H9 (cell line): ENCODE data around the gene IGFL1. TPM values are rescaled to one million over a fixed set of nuclear protein-coding genes. Genes with fewer than 3 reads are reported as not detected.

Experiments used
- DNase-seq: peaks from one replicate; pipeline ENCODE4 v3.0.0-alpha.2; 2017
- H2AFZ ChIP-seq: one replicate; pipeline ENCODE4 v1.6.1; 2013; ENCODE audit warnings: mild to moderate bottlenecking, low read length, control low read depth, moderate library complexity
- H2AK5ac ChIP-seq: 2 replicates; pipeline ENCODE4 v1.6.1; 2013; ENCODE audit warnings: low read length, control low read depth, mixed read lengths; ENCODE audit not compliant: insufficient read length
- H2BK120ac ChIP-seq: one replicate; pipeline ENCODE4 v1.6.1; 2013; ENCODE audit warnings: low read depth, mild to moderate bottlenecking, low read length, control low read depth, inconsistent platforms; ENCODE audit not compliant: poor library complexity, severe bottlenecking
- H2BK12ac ChIP-seq: 2 replicates; pipeline ENCODE4 v1.6.1; 2013; ENCODE audit warnings: low read length, control low read depth, mixed read lengths, low read depth; ENCODE audit not compliant: insufficient read length
- H2BK15ac ChIP-seq: 2 replicates; pipeline ENCODE4 v1.6.1; 2013; ENCODE audit warnings: low read depth, low read length, control low read depth
- H2BK20ac ChIP-seq: one replicate; pipeline ENCODE4 v1.6.1; 2013; ENCODE audit warnings: low read depth, mild to moderate bottlenecking, low read length, control low read depth, inconsistent platforms; ENCODE audit not compliant: poor library complexity, severe bottlenecking
- H2BK5ac ChIP-seq: 2 replicates; pipeline ENCODE4 v1.6.1; 2013; ENCODE audit warnings: low read length, control low read depth, mixed read lengths; ENCODE audit not compliant: insufficient read length
- H3K14ac ChIP-seq: 2 replicates; pipeline ENCODE4 v1.6.1; 2013; ENCODE audit warnings: low read length, control low read depth; ENCODE audit not compliant: insufficient read depth
- H3K18ac ChIP-seq: 2 replicates; pipeline ENCODE4 v1.6.1; 2013; ENCODE audit warnings: low read depth, mild to moderate bottlenecking, mixed read lengths, low read length, control low read depth; ENCODE audit not compliant: insufficient read length
- H3K23ac ChIP-seq: 2 replicates; pipeline ENCODE4 v1.6.1; 2013; ENCODE audit warnings: low read length, control low read depth, mixed read lengths, low read depth; ENCODE audit not compliant: insufficient read length
- H3K23me2 ChIP-seq: 2 replicates; pipeline ENCODE4 v1.6.1; 2013; ENCODE audit warnings: low read depth, mild to moderate bottlenecking, mixed read lengths, low read length, control low read depth; ENCODE audit not compliant: insufficient read length, poor library complexity, severe bottlenecking
- H3K27ac ChIP-seq: 2 replicates; pipeline ENCODE4 v1.5.1; 2013; ENCODE audit warnings: low read length, control low read depth, mixed read lengths, low read depth; ENCODE audit not compliant: insufficient read length
- H3K27me3 ChIP-seq: 2 replicates; pipeline ENCODE4 v1.6.1; 2013; ENCODE audit warnings: low read length, control low read depth, inconsistent platforms; ENCODE audit not compliant: insufficient read depth
- H3K4ac ChIP-seq: 2 replicates; pipeline ENCODE4 v1.6.1; 2013; ENCODE audit warnings: low read depth, mild to moderate bottlenecking, control low read depth, inconsistent platforms, low read length, moderate library complexity
- H3K4me1 ChIP-seq: 2 replicates; pipeline ENCODE4 v1.6.1; 2013; ENCODE audit warnings: low read length, control low read depth, inconsistent platforms; ENCODE audit not compliant: insufficient read depth
- H3K4me2 ChIP-seq: 2 replicates; pipeline ENCODE4 v1.6.1; 2013; ENCODE audit warnings: low read length, control low read depth, mixed read lengths; ENCODE audit not compliant: insufficient read length, insufficient read depth
- H3K56ac ChIP-seq: 2 replicates; pipeline ENCODE4 v1.6.1; 2013; ENCODE audit warnings: low read depth, mild to moderate bottlenecking, mixed read lengths, low read length, control low read depth; ENCODE audit not compliant: insufficient read length
- H3K79me1 ChIP-seq: 2 replicates; pipeline ENCODE4 v1.6.1; 2013; ENCODE audit warnings: low read depth, mild to moderate bottlenecking, moderate library complexity, low read length, control low read depth, inconsistent platforms; ENCODE audit not compliant: insufficient read depth, poor library complexity, severe bottlenecking
- H3K79me2 ChIP-seq: 2 replicates; pipeline ENCODE4 v1.6.1; 2013; ENCODE audit warnings: low read length, control low read depth, inconsistent platforms; ENCODE audit not compliant: insufficient read depth
- H3K9ac ChIP-seq: 2 replicates; pipeline ENCODE4 v1.6.1; 2013; ENCODE audit warnings: low read length, control low read depth, mixed read lengths; ENCODE audit not compliant: insufficient read length; ENCODE audit errors: extremely low read depth
- H3K9me3 ChIP-seq: one replicate; pipeline ENCODE4 v1.6.1; 2013; ENCODE audit warnings: low read depth, low read length, inconsistent platforms; ENCODE audit not compliant: control insufficient read depth
- H3T11ph ChIP-seq: one replicate; pipeline ENCODE4 v1.6.1; 2013; ENCODE audit warnings: mild to moderate bottlenecking, low read length, control low read depth, inconsistent platforms
- H4K20me1 ChIP-seq: one replicate; pipeline ENCODE4 v1.6.1; 2013; ENCODE audit not compliant: control insufficient read depth, insufficient read length, insufficient read depth
- H4K5ac ChIP-seq: 2 replicates; pipeline ENCODE4 v1.6.1; 2013; ENCODE audit warnings: low read depth, mild to moderate bottlenecking, mixed read lengths, low read length, control low read depth; ENCODE audit not compliant: insufficient read length
- H4K8ac ChIP-seq: replicated peaks from 2 replicates; pipeline ENCODE4 v1.6.1; 2013; ENCODE audit warnings: low read length, control low read depth, mixed read lengths, low read depth; ENCODE audit not compliant: insufficient read length
- H4K91ac ChIP-seq: 2 replicates; pipeline ENCODE4 v1.6.1; 2013; ENCODE audit warnings: low read depth, mild to moderate bottlenecking, moderate library complexity, mixed read lengths, low read length, control low read depth; ENCODE audit not compliant: insufficient read length
- H3K27ac Mint-ChIP-seq, 3 experiments: 2 replicates in 2 of 3; 3 replicates in 1 of 3; pipeline ENCODE4 v1.8.0; 2020 to 2021; ENCODE audit warnings: mixed read lengths in 3 of 3, mild to moderate bottlenecking in 1 of 3, moderate library complexity in 1 of 3
- H3K27me3 Mint-ChIP-seq: 2 replicates; pipeline ENCODE4 v1.8.0; 2021; ENCODE audit warnings: low read depth, mild to moderate bottlenecking, moderate library complexity, mixed read lengths
- H3K36me3 Mint-ChIP-seq, 3 experiments: 2 replicates in 2 of 3; 3 replicates in 1 of 3; pipeline ENCODE4 v1.8.0; 2020 to 2021; ENCODE audit warnings: low read depth in 3 of 3, mixed read lengths in 3 of 3; ENCODE audit not compliant: insufficient read depth in 1 of 3
- H3K4me1 Mint-ChIP-seq, 2 experiments: 2 replicates each; pipeline ENCODE4 v1.8.0; 2020; ENCODE audit warnings: mixed read lengths in 2 of 2
- H3K4me3 Mint-ChIP-seq, 2 experiments: 2 replicates in 1 of 2; 3 replicates in 1 of 2; pipeline ENCODE4 v1.8.0; 2020 to 2021; ENCODE audit warnings: mild to moderate bottlenecking in 2 of 2, mixed read lengths in 2 of 2, moderate library complexity in 1 of 2
- H3K9me3 Mint-ChIP-seq, 2 experiments: 2 replicates in 1 of 2; 3 replicates in 1 of 2; pipeline ENCODE4 v1.8.0; 2020; ENCODE audit warnings: mild to moderate bottlenecking in 2 of 2, mixed read lengths in 2 of 2, moderate library complexity in 1 of 2
- CTCF ChIP-seq: fragments of 200-600 bp; sonication (generic); conservative IDR thresholded peaks from 3 replicates; pipeline ENCODE4 v1.8.0; 2021; ENCODE audit warnings: antibody characterized with exemption, mild to moderate bottlenecking
- WGBS: extraction: QIAGEN DNeasy Blood & Tissue Kit; methylation state at CpG from one replicate; pipeline ENCODE4 v1.1.7; 2013; ENCODE audit warnings: missing lambda C conversion rate, low lambda C conversion rate, mixed read lengths; ENCODE audit not compliant: insufficient read length; ENCODE audit errors: extremely low coverage; 5-methylcytosine and 5-hydroxymethylcytosine counted together
- total RNA-seq: library from RNA; stranded (reverse); gene quantifications from 2 replicates; pipeline ENCODE4 v1.2.1, GENCODE V29; 2021

IGFL1 gene
- total RNA-seq, 1 experiment from 2014 or later: not detected

GRCh38 chr19:46202872-46203860, 26.4 kb upstream of the IGFL1 start:
- no peak overlapping the region for H3K27ac ChIP-seq
- no peak for TF ChIP-seq CTCF
- H3K4me2 ChIP-seq: no peak overlapping the region
- Mint-ChIP-seq H3K27ac (no peak overlapping the region), H3K4me1 (peaks cover 0 to 2% of the 10 kb centered on the region in 2 experiments; a peak in 1 of 4 replicates), H3K9me3 (peaks cover 14 to 23% of the 10 kb centered on the region in 2 experiments), H3K27me3 (peaks cover 22% of the 10 kb centered on the region), H3K4me3 (no peak overlapping the region), H3K36me3 (peaks cover 0 to 9% (median 0%) of the 10 kb centered on the region in 3 experiments; a peak in 5 of 7 replicates)
- H3K9me3 ChIP-seq: peaks cover 5% of the 10 kb centered on the region
- no peak overlapping the region for H2BK12ac ChIP-seq
- no peaks in the 10 kb centered on the region for H4K20me1 ChIP-seq
- no peaks in the 10 kb centered on the region for H3K4me1 ChIP-seq
- no peak overlapping the region for H2AK5ac ChIP-seq
- H3K18ac ChIP-seq: no peak overlapping the region
- H2BK20ac ChIP-seq: no peak overlapping the region
- WGBS: no CpG with 5 or more reads among the region's 8 CpGs
- no peak overlapping the region for H2BK5ac ChIP-seq
- no peak overlapping the region for H3K9ac ChIP-seq
- H3K79me1 ChIP-seq: no peaks in the 10 kb centered on the region
- DNase-seq: no peak
- no peak overlapping the region for H4K8ac ChIP-seq
- no peak overlapping the region for H4K91ac ChIP-seq
- no peak overlapping the region for H3K23ac ChIP-seq
- no peak overlapping the region for H2BK15ac ChIP-seq
- H3K14ac ChIP-seq: no peak overlapping the region
- no peaks in the 10 kb centered on the region for H3K23me2 ChIP-seq
- H2BK120ac ChIP-seq: no peak overlapping the region
- no peak overlapping the region for H3K4ac ChIP-seq
- H3K79me2 ChIP-seq: no peaks in the 10 kb centered on the region
- no peak overlapping the region for H2AFZ ChIP-seq
- no peaks in the 10 kb centered on the region for H3K27me3 ChIP-seq
- no peak overlapping the region for H3T11ph ChIP-seq
- no peak overlapping the region for H4K5ac ChIP-seq
- no peak overlapping the region for H3K56ac ChIP-seq
